Measurements from ENCODE around the gene PKP3. TPM values are rescaled to one million over a fixed set of nuclear protein-coding genes. Genes with fewer than 3 reads are reported as not detected.
"Not testable (repeated sequence)": the region's sequence is repeated elsewhere in the genome, so short reads cannot be mapped to it uniquely, and the experiment has no call there.

Gene PKP3
- total RNA-seq, 1 donor from 2014 or later = 65.7 TPM

GRCh38 chr11:396511-396947, 2.5 kb downstream of the PKP3 start:
- Mint-ChIP-seq H3K4me3 (no peak overlapping the region), H3K9me3 (no peaks in the 10 kb centered on the region), H3K27me3 (ENCODE audit: low read depth) (no peaks in the 10 kb centered on the region), H3K27ac (peak overlapping the region; percentile 34), H3K36me3 (peaks cover 11% of the 10 kb centered on the region), H3K4me1 (peaks cover 14% of the 10 kb centered on the region)
- TF ChIP-seq CTCF (IDR thresholded peaks at IDR 0.05; ENCODE audit: unreplicated experiment) = no peak
- no peak for DNase-seq (ENCODE audit: low spot score in 2 of 2, unreplicated experiment in 2 of 2)

GRCh38 chr11:396948-397548, 3.0 kb downstream of the PKP3 start:
- Mint-ChIP-seq H3K9me3 (no peaks in the 10 kb centered on the region), H3K4me3 (no peak overlapping the region), H3K36me3 (peaks cover 11% of the 10 kb centered on the region), H3K4me1 (peaks cover 14% of the 10 kb centered on the region), H3K27ac (no peak overlapping the region), H3K27me3 (ENCODE audit: low read depth) (no peaks in the 10 kb centered on the region)
- no peak for TF ChIP-seq CTCF (IDR thresholded peaks at IDR 0.05; ENCODE audit: unreplicated experiment)
- no peak for DNase-seq (ENCODE audit: low spot score in 2 of 2, unreplicated experiment in 2 of 2)

- no peak for TF ChIP-seq CTCF (IDR thresholded peaks at IDR 0.05; ENCODE audit: unreplicated experiment)
- Mint-ChIP-seq H3K36me3 (peaks cover 11% of the 10 kb centered on the region), H3K4me1 (peaks cover 8% of the 10 kb centered on the region), H3K4me3 (no peak overlapping the region), H3K27me3 (ENCODE audit: low read depth) (no peaks in the 10 kb centered on the region), H3K9me3 (no peaks in the 10 kb centered on the region), H3K27ac (no peak overlapping the region)
- no peak for DNase-seq (ENCODE audit: low spot score in 2 of 2, unreplicated experiment in 2 of 2)
Observed at GRCh38 chr11:398826-399225, 4.8 kb downstream of the PKP3 start.

- Mint-ChIP-seq H3K27me3 (ENCODE audit: low read depth) (no peaks in the 10 kb centered on the region), H3K4me3 (no peak overlapping the region), H3K9me3 (no peaks in the 10 kb centered on the region), H3K27ac (no peak overlapping the region), H3K36me3 (peaks cover 11% of the 10 kb centered on the region), H3K4me1 (peaks cover 6% of the 10 kb centered on the region)
- TF ChIP-seq CTCF (IDR thresholded peaks at IDR 0.05; ENCODE audit: unreplicated experiment) = no peak
- DNase-seq (ENCODE audit: low spot score in 2 of 2, unreplicated experiment in 2 of 2) = no peak
Observed at GRCh38 chr11:399731-400211, 5.8 kb downstream of the PKP3 start.

- H3K4me1 Mint-ChIP-seq = peaks cover 3% of the 10 kb centered on the region
- no peak overlapping the region for H3K27ac Mint-ChIP-seq
- no peak overlapping the region for H3K4me3 Mint-ChIP-seq
- H3K36me3 Mint-ChIP-seq = peaks cover 11% of the 10 kb centered on the region
- H3K9me3 Mint-ChIP-seq = no peaks in the 10 kb centered on the region
- H3K27me3 Mint-ChIP-seq (ENCODE audit: low read depth) = no peaks in the 10 kb centered on the region
- no peak for DNase-seq (ENCODE audit: low spot score in 2 of 2, unreplicated experiment in 2 of 2)
- TF ChIP-seq CTCF (IDR thresholded peaks at IDR 0.05; ENCODE audit: unreplicated experiment) = no peak
Observed at GRCh38 chr11:400241-400689, 6.3 kb downstream of the PKP3 start.

GRCh38 chr11:401196-401595, 7.2 kb downstream of the PKP3 start:
- H3K36me3 Mint-ChIP-seq = peaks cover 11% of the 10 kb centered on the region
- H3K27ac Mint-ChIP-seq; H3K27me3 Mint-ChIP-seq (ENCODE audit: low read depth); H3K4me3 Mint-ChIP-seq; H3K9me3 Mint-ChIP-seq; DNase-seq (ENCODE audit: low spot score in 2 of 2, unreplicated experiment in 2 of 2); H3K4me1 Mint-ChIP-seq: not testable (repeated sequence)

Data from mesothelial cell of epicardium (in vitro differentiated cells).